ENCODE measurements around the gene TMEM80.

Gene TMEM80

DNA sequence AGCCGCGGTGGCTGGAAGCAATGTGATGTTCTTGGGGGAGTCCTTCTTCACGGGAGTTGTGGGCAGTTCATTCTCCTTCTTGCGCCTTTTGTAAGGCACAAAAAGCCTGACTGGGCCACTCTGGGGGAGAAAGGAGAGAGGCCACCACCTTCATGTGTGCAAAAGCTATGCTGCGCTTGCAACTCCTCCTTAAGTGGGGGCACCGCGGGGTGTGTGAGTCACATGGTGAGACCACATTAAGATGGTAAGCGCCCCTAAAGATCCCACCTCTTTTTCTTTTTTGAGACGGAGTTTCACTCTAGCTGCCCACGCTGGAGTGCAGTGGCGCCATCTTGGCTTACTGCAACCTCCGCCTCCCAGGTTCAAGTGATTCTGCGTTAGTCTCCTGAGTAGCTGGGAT is 14.6 kb upstream of the TMEM80 start:
- no peak for TF ChIP-seq EZH2phosphoT487 (IDR thresholded peaks at IDR 0.05; ENCODE audit: low read depth)
- no peak for TF ChIP-seq CTCF (IDR thresholded peaks at IDR 0.05; ENCODE audit: low read depth, low read length)
- H3K4me3 ChIP-seq (ENCODE audit: low read length): no peak overlapping the region
- H3K79me2 ChIP-seq (ENCODE audit: low read length): no peaks in the 10 kb centered on the region
- no peaks in the 10 kb centered on the region for H3K9me3 ChIP-seq (ENCODE audit: insufficient read depth, low read length)
- no peak overlapping the region for H3K27ac ChIP-seq (ENCODE audit: low read length)
- H3K4me2 ChIP-seq (ENCODE audit: low read length): no peak overlapping the region
- no peaks in the 10 kb centered on the region for H3K27me3 ChIP-seq (ENCODE audit: low read depth, low read length)
- H4K20me1 ChIP-seq (ENCODE audit: insufficient read depth, low read length): no peaks in the 10 kb centered on the region
- H3K36me3 ChIP-seq (replicated peaks; ENCODE audit: low read depth, low read length): peaks cover 39% of the 10 kb centered on the region
- H2AFZ ChIP-seq (ENCODE audit: low read depth, low read length): no peak overlapping the region
- H3K4me1 ChIP-seq (ENCODE audit: low read length): no peaks in the 10 kb centered on the region
- no peak overlapping the region for H3K9ac ChIP-seq (ENCODE audit: low read length)

DNA sequence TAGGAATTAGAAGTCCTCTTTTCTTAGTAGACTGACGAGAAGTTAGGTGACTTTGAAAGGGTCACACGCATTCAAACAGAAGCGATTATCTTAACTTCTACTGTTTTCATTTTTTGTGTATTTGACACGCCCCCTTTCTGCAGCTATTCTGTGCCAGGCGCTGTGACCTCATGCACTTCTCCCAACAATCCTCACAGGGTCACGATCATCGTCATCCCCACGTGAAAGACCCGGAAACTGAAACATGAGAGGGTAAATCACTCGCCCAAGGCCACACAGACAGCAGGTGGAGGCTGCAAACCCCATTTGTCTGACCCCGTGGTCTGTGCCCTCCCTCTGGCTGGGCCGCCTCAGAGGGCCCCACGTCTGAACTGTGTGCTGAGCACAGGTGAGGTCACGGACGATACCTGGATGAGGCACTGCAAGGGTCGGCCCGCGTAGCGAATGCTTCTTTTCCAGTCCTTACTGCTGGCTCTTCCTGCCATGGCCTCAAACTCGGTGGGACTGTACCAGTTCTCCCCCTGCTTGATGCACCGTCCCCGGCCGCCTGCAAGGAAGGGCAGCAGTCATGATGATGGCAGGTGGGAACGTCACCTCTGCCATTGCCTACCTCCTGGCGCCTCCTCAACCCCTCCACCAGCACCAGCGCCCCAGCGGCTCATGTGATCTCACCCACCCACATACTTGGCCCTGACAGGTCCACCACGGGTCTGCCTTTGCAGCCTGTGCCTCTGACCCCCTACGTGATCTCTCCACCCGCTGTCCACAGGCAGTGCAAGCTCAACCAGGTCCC is 9.0 kb upstream of the TMEM80 start:
- no peak overlapping the region for H3K9ac ChIP-seq (ENCODE audit: low read length)
- no peak overlapping the region for H3K4me3 ChIP-seq (ENCODE audit: low read length)
- H3K4me2 ChIP-seq (ENCODE audit: low read length): no peak overlapping the region
- TF ChIP-seq EZH2phosphoT487 (IDR thresholded peaks at IDR 0.05; ENCODE audit: low read depth): no peak
- TF ChIP-seq CTCF (IDR thresholded peaks at IDR 0.05; ENCODE audit: low read depth, low read length): no peak
- no peaks in the 10 kb centered on the region for H3K9me3 ChIP-seq (ENCODE audit: insufficient read depth, low read length)
- H2AFZ ChIP-seq (ENCODE audit: low read depth, low read length): no peak overlapping the region
- H3K36me3 ChIP-seq (replicated peaks; ENCODE audit: low read depth, low read length): peaks cover 47% of the 10 kb centered on the region
- peaks cover 12% of the 10 kb centered on the region; the same call in 1 of the 2 replicates for H3K79me2 ChIP-seq (ENCODE audit: low read length)
- no peaks in the 10 kb centered on the region for H3K4me1 ChIP-seq (ENCODE audit: low read length)
- H3K27ac ChIP-seq (ENCODE audit: low read length): no peak overlapping the region
- H4K20me1 ChIP-seq (ENCODE audit: insufficient read depth, low read length): peaks cover 4% of the 10 kb centered on the region; the same call in 1 of the 2 replicates
- no peaks in the 10 kb centered on the region for H3K27me3 ChIP-seq (ENCODE audit: low read depth, low read length)

DNA sequence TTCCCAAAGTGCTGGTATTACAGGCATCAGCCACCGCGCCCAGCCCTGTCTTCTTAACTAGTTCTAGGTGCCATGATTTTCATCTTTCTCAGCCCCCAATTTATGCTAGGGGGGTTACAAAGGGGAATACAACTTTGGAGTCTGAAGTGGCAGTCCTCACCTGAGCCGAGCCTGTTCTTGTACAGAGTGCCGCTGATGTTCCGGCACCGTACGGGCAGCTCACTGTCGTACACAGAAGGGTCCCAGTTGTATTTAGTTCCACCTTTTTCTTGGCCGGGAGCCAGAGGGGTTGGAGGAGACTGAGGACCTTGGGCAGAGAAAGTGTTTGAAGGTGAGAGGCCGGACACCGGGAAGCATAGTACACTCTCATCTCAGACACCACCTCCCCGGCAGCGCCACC is 7.9 kb upstream of the TMEM80 start:
- H3K4me2 ChIP-seq (ENCODE audit: low read length): no peak overlapping the region
- H3K9me3 ChIP-seq (ENCODE audit: insufficient read depth, low read length): no peaks in the 10 kb centered on the region
- no peaks in the 10 kb centered on the region for H3K27me3 ChIP-seq (ENCODE audit: low read depth, low read length)
- no peak overlapping the region for H2AFZ ChIP-seq (ENCODE audit: low read depth, low read length)
- H3K36me3 ChIP-seq (replicated peaks; ENCODE audit: low read depth, low read length): peaks cover 37% of the 10 kb centered on the region
- TF ChIP-seq CTCF (IDR thresholded peaks at IDR 0.05; ENCODE audit: low read depth, low read length): no peak
- TF ChIP-seq EZH2phosphoT487 (IDR thresholded peaks at IDR 0.05; ENCODE audit: low read depth): no peak
- no peak overlapping the region for H3K9ac ChIP-seq (ENCODE audit: low read length)
- H3K79me2 ChIP-seq (ENCODE audit: low read length): peaks cover 23% of the 10 kb centered on the region
- H4K20me1 ChIP-seq (ENCODE audit: insufficient read depth, low read length): peaks cover 11% of the 10 kb centered on the region; the same call in 1 of the 2 replicates
- no peak overlapping the region for H3K4me3 ChIP-seq (ENCODE audit: low read length)
- H3K4me1 ChIP-seq (ENCODE audit: low read length): no peaks in the 10 kb centered on the region
- H3K27ac ChIP-seq (ENCODE audit: low read length): no peak overlapping the region

GRCh38 chr11:688681-689080 is 6.9 kb upstream of the TMEM80 start:
- Histone ChIP-seq H3K36me3 (replicated peaks; ENCODE audit: low read depth, low read length) (peaks cover 29% of the 10 kb centered on the region), H4K20me1 (ENCODE audit: insufficient read depth, low read length) (peaks cover 11% of the 10 kb centered on the region; the same call in 1 of the 2 replicates)
- TF ChIP-seq EZH2phosphoT487 (IDR thresholded peaks at IDR 0.05; ENCODE audit: low read depth): no peak
- no peak for TF ChIP-seq CTCF (IDR thresholded peaks at IDR 0.05; ENCODE audit: low read depth, low read length)

More at GRCh38 chr11:688681-689080, 6.9 kb upstream of the TMEM80 start:
- Histone ChIP-seq H3K9me3 (ENCODE audit: insufficient read depth, low read length) (no peaks in the 10 kb centered on the region), H2AFZ (ENCODE audit: low read depth, low read length) (no peak overlapping the region), H3K4me3 (ENCODE audit: low read length) (no peak overlapping the region), H3K9ac (ENCODE audit: low read length) (no peak overlapping the region), H3K4me1 (ENCODE audit: low read length) (peaks cover 5% of the 10 kb centered on the region), H3K79me2 (ENCODE audit: low read length) (peaks cover 33% of the 10 kb centered on the region), H3K27me3 (ENCODE audit: low read depth, low read length) (no peaks in the 10 kb centered on the region), H3K4me2 (ENCODE audit: low read length) (no peak overlapping the region), H3K27ac (ENCODE audit: low read length) (no peak overlapping the region)
